Measurements from ENCODE around the gene SCAND1.

The SCAND1 gene

DNA sequence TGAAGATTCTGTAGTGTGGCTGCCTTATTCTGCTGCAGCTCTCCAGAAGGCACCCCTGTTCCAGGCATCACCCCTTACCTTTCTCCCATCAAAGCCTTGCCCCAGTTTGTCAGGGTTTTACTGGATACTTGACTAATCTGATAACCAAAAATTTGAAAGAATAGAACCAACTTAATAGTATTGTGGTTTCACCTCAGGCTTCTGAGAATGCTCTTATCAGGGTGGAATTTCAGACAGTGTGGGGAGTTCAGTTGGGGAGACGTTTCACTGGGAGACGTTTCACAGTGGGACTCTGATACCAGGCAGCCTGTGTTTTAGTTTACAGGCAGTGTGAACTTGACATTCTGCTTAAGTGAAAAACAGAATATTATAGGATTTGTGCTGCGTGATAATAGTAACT lies 50.5 kb downstream of the SCAND1 start:
- no peak overlapping the region for H3K27ac ChIP-seq (replicated peaks)
- H3K27me3 ChIP-seq (ENCODE audit: insufficient read depth, poor library complexity, severe bottlenecking) = no peaks in the 10 kb centered on the region
- TF ChIP-seq, protein P1, sequence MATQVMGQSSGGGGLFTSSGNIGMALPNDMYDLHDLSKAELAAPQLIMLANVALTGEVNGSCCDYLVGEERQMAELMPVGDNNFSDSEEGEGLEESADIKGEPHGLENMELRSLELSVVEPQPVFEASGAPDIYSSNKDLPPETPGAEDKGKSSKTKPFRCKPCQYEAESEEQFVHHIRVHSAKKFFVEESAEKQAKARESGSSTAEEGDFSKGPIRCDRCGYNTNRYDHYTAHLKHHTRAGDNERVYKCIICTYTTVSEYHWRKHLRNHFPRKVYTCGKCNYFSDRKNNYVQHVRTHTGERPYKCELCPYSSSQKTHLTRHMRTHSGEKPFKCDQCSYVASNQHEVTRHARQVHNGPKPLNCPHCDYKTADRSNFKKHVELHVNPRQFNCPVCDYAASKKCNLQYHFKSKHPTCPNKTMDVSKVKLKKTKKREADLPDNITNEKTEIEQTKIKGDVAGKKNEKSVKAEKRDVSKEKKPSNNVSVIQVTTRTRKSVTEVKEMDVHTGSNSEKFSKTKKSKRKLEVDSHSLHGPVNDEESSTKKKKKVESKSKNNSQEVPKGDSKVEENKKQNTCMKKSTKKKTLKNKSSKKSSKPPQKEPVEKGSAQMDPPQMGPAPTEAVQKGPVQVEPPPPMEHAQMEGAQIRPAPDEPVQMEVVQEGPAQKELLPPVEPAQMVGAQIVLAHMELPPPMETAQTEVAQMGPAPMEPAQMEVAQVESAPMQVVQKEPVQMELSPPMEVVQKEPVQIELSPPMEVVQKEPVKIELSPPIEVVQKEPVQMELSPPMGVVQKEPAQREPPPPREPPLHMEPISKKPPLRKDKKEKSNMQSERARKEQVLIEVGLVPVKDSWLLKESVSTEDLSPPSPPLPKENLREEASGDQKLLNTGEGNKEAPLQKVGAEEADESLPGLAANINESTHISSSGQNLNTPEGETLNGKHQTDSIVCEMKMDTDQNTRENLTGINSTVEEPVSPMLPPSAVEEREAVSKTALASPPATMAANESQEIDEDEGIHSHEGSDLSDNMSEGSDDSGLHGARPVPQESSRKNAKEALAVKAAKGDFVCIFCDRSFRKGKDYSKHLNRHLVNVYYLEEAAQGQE (IDR thresholded peaks at IDR 0.05; ENCODE audit: insufficient replicate concordance, low read depth) = no peak
- TF ChIP-seq POLR2AphosphoS5 (IDR thresholded peaks at IDR 0.05; ENCODE audit: low read depth) = no peak
- TF ChIP-seq, protein P2, sequence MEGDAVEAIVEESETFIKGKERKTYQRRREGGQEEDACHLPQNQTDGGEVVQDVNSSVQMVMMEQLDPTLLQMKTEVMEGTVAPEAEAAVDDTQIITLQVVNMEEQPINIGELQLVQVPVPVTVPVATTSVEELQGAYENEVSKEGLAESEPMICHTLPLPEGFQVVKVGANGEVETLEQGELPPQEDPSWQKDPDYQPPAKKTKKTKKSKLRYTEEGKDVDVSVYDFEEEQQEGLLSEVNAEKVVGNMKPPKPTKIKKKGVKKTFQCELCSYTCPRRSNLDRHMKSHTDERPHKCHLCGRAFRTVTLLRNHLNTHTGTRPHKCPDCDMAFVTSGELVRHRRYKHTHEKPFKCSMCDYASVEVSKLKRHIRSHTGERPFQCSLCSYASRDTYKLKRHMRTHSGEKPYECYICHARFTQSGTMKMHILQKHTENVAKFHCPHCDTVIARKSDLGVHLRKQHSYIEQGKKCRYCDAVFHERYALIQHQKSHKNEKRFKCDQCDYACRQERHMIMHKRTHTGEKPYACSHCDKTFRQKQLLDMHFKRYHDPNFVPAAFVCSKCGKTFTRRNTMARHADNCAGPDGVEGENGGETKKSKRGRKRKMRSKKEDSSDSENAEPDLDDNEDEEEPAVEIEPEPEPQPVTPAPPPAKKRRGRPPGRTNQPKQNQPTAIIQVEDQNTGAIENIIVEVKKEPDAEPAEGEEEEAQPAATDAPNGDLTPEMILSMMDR (IDR thresholded peaks at IDR 0.05; ENCODE audit: insufficient read depth, low read length) = no peak
- TF ChIP-seq SPI1 (IDR thresholded peaks at IDR 0.05; ENCODE audit: borderline replicate concordance, low read depth) = no peak
- TF ChIP-seq GABPA (IDR thresholded peaks at IDR 0.05; ENCODE audit: low read depth) = no peak
- no peak overlapping the region for H3K4me3 ChIP-seq (replicated peaks; ENCODE audit: insufficient read depth, low read length)
- no peak for DNase-seq (ENCODE audit: low read depth in 1 of 2, low spot score in 1 of 2)
